Amniotic stem cell (primary cell): ENCODE measurements around the gene NCAPG2.

Source experiments
- DNase-seq: peaks from one replicate; lab custom pipeline; 2025; lab: John Stamatoyannopoulos, UW

NCAPG2 gene

DNA sequence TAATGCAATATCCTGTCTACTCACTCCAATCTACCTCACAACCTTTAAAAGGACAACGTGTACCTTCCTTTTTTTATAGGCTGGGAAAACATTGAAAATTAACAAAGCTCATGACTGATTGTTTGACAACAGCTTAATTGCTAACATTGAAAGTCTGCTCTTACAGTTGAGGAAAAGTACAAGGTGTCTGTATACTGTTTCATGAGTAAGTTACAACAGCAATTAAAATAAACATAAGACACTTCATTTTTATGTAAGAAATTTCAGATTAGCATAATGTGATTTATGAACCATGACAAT, 28.6 kb upstream of the NCAPG2 start:
- no peak for DNase-seq

DNA sequence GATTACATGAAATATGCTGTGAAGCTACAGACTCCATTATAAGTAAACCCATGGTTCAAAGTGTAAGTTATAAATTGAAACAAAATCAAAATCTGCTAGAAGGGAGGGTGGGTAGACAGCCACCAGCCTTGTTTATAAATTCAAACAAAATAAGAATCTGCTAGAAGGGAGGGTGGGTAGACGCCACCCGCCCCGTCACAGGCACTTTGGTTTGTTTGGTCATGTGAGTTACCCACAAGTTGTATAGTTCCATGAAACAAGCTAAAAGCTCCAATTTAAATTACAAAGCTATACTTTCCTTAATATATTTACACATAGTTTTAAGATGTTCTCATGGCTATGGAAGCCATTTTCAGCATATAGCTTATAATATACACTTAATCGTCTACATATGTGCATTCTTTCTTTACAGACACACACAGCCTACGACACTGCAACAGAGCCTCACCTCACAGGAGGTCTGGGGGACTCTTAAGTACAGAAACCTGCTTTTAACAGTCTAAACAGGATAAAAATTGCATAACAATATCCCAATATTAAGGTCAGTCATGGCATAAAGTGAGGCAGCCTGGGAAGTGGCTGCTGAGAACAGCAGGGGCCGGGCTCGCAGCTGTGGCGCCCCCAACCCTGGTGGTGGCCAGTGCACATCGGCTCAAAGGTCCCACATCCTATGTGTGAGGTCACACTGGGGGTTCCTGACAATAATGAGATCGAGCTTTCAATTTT, 28.1 kb upstream of the NCAPG2 start:
- no peak for DNase-seq

DNA sequence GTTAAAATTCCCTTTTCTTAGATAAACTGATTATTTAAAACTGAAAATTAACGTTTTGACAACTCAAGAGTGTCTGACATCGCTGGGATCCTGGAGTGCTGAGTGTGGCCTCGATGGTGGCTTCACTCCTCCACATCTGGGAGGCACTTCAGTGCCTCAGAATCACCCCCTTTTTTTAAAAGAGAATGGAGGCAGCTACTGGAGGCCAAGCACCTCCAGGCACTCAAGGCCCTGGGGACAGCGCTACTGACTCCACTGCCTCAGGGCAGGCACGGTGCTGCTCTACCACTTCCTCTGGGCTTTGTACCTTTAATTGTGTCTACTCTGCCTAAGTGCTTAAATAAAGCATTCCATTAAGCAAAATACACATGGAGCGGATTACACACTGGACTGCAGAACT, 27.2 kb upstream of the NCAPG2 start:
- DNase-seq: no peak

DNA sequence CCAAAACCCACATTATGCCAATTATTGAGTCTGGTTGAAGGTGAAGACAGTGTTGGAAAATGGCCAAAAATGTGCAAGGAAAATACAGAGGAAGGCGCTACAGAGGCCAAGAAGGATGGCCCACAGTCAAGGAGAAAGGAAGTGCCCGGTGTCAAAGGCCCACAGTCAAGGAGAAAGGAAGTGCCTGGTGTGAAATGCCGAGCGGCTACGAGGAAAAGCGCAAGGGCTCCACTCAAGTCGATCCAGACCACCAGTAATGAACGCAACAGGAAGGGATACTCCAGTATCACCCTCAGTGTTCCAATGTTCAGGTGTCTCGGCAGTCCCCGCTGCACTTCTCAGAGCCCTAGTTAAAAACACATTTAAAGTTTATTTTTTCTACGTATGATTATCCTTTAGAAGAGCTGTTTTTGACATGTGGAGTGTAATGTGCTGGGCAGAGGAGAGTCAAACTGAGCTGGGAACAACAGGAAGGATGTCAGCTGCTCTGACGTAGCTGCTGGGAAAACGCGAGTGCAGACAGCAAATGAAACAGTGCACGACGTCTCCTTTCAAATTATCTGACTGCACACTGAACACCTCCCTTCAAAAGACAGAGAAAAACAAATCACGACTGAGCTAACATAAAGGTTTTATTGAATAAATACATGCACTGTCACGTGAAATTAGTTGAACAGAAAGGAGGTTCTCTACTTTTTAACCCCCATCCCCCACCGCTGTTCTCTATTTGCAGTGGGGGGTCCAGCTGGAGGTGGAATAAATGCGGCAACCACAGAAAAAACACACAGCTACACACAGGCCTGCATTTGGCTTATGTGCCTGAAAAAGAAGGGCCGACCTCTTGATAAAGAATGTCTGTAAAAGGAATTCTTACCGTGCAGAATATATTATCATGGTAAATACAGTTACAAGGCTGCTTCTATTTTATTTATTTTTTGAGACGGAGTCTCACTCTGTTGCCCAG, 26.1 kb upstream of the NCAPG2 start:
- DNase-seq: no peak

DNA sequence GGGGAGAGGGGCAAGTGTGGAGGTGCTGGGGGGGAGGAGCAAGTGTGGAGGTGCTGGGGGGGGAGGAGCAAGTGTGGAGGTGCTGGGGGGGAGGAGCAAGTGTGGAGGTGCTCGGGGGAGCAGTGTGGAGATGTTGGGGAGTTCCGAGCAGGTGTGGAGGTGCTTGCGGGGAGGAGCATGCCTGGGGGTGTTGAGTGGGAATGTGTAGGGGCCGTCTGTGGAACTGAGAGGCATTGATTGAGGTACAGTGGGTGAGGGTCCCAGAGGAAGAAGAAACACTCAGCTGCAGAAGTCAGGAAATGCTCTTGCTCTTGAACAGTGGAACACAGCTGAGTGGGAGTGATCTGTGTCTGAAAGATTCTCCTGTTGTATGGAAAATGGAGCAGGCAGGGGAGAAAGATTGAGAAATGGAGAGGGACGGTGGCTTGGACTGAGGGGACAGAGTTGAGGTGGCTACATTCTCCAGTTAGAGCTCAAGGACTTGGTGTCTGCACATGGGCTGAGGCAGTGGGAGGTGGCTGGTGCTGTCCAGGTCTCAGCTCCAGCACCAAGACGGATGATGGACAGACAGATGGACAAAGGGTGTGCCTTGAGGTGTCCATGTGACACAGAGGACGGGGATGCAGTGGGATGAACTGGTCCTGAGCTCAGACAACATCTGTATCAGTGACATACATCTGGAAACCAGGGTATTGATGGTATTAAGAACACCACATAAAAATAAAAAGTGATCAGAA, 25.2 kb upstream of the NCAPG2 start:
- DNase-seq: no peak

DNA sequence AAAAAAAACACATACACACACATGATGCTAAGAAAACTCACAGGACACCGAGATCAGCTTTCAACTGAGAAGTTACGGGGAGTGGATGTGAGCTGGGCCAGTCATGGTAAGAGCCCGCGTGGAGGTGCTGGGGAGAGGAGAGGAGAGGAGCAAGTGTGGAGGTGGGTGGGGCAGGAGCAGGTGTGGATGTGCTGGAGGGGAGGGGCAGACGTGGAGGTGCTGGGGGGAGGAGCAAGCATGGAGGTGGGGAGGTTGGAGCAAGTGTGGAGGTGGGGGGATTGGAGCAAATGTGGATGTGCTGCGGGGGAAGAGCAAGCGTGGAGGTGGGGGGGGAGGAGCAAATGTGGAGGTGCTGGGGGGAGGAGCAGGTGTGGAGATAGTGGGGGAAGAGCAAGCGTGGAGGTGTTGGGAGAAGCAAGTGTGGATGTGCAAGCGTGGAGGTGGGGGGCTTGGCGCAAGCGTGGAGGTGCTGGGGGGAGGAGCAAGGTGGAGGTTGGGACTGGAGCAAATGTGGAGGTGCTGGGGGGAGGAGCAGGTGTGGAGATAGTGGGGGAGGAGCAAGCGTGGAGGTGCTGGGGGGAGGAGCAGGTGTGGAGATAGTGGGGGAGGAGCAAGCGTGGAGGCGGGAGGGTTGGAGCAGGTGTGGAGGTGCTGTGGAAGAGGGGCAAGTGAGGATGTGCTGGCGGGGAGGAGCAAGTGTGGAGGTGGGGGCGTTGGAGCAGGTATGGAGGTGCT, 24.5 kb upstream of the NCAPG2 start:
- no peak for DNase-seq

DNA sequence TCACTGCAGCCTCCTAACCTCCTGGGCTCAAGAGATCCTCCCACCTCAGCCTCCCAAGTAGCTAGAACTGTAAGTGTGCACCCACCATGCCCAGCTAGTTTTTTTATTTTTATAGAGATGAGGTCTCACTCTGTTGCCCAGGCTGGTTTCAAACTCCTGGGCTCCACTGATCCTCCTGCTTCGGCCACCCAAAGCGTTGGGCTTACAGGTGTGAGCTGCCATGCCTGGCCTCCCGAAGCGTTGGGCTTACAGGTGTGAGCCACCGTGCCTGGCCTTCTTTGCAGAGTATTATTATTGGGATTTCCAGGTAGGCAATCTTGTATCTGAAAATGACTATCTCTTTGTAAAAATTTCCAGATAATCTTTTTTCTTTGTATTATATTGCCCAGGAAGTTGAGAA, 23.1 kb upstream of the NCAPG2 start:
- no peak for DNase-seq

DNA sequence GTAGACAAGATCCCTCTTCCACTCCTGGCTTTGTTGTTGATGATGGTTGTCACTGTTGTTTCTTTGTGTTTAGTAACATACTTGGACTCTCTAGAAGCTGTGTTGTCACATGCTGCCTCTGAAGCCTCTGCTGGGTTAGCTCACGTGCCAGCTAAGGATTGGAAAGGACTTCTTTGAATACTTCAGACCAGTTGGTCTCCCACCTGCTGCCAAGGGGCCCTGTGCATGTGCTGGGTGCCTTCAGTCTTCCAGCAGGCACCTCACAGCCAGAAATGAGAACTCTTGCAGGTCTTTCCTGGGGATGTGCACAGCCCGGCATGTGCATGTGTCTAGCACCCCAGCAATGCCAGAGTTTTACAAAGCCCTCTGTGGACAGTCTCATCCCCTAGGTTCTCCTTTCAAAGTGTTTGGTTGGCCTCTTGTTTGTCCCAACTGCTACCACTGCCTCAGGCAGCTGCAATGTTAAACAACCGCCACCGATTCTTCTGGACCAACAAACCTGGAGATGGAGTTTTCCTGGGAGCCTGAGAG, 21.7 kb upstream of the NCAPG2 start:
- DNase-seq: no peak

DNA sequence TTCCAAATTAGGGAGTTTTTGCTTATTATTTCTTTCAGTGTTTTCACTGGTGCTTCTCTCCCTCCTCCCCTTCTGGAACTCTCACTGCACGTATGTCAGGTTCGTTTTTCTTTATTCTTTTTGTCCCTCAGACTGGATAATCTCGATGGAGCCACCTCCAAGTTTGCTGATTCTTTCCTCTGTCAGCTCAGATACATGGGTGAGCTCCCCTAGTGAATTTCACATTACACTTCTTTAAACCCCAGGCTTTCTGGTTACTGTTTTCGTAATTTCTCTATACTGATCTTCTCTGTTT, 20.8 kb upstream of the NCAPG2 start:
- no peak for DNase-seq

DNA sequence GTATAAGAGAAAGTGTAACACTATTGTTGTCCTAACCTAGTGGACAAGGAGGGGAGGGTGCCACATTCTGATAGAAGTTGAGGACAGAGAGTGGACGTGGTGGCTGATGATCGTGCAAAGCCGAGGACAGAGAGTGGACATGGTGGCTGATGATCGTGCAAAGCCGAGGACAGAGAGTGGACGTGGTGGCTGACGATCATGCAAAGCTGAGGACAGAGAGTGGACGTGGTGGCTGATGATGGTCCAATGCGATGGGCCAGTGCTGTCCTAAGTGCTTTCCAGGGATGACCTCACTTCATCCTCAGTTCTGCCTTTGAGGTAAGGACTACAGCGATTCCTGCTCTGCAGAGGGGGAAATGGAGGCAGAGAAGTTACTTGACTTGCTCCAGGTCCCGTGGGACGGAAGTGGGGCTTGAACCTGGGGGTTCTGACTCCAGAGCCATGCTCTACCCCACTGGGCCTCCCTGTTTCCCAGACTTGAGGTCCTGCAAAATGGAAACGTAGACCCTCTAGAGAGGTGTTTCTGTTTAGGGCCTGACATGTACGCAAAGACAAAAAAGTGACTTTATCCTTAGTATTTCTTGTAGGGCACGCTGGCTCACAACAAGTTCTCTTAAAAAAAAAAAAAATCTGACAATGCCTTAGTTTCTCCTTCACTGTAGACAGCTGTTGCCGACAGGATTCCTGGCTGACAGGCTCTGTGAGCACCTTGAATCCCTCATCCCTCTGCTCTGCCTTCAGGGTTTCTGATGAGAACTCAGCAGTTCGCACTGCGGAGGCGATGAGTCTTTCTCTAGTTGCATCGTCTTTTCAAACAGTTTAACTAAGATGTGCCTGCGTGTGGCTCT, 20.3 kb upstream of the NCAPG2 start:
- no peak for DNase-seq

DNA sequence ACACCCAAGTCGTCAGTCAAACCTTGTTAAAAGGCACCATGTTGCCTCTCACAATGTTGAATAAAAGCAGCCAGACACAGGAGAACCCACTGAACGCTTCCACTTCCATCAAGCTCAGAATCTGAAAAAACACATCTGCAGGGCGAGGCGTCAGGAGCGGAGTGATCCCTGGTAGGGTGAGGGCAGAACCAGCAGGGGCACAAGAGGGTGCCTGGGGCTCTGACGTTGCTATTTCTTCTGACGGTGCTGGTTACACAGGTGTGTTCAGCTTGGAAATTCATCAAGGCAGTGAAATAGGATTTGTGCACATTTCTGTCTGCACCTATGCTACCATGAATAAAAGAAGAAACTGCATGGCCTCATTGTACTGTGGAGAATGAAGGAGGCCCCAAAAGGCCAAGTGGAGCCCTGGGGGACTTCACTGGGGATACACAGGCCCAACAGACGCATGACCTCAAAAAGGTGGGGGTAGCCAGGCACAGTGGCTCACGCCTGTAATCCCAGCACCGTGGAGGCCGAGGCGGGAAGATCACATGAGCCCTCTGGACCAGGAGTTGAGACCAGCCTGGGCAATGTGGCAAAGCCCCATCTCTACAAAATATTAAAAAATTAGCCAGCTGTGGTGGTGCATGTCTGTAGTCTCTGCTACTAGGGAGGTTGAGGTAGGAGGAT, 19.2 kb upstream of the NCAPG2 start:
- no peak for DNase-seq

DNA sequence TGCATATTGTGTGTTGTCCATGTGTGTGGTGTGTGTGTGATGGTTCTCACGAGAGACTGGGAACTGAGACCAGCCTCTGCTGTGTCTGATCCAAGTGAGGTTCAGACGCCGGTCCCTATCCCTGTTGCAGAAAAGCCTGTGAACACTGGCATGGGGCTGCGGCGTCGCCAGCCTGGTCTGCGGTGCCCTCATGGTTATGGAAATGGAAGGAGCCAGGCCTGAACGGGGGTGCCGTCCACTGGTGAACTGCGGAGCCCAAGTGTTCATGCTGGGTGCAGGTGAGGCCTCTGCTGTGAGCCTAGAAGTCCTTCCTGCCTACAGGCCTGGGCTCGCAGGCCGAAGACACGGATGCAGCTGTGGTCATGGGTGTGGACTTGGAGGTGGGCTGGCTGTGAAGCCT, 18.7 kb upstream of the NCAPG2 start:
- DNase-seq: no peak

DNA sequence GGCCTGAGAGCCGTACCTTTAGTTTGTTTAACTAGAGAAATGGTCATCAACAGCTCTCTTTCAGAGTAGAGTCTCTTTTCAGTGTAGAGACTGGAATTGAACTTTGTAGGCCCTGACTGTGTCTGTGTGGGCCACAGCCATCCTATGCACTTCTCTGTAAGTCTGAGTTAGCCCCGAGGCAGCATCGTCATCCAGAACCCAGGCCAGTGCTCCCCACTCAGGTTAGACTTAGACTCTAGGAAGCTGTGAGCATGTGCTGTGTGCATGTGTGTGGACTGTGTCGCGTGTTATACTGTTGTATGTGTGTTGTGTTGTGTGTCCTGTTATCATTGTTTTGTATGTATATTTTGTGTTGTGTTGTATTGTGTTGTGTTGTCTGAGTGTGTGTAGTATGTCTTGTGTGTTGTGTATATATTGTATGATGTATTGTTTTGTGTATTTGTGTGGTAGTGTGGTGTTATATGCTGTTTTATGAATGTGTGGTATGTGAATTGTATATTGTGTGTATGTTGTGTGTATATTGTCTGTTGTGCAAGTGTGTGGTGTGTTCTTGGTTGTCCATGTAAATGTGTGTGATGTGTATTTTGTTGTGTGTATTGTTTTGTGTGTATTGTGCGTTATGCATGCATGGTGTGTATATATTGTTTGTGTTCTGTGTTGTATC, 18.1 kb upstream of the NCAPG2 start:
- DNase-seq: no peak

DNA sequence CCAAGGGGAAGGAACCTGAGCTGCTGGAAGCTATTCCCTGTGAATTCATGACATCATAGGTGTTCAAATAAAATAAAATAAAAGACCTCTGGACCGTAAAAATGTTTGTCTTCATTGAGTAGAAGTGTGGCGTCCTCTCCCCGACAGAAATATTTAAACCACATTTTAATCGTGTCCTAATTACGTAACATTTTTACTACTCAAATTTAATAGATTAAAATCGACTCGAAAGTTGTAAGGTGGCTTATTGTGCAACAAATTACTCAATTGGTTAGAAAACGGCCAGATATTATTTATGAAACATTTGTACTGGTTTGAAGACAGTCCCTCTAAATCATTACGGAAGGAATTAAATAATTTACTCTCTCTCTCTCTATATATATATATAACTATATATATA, 15.5 kb upstream of the NCAPG2 start:
- no peak for DNase-seq

DNA sequence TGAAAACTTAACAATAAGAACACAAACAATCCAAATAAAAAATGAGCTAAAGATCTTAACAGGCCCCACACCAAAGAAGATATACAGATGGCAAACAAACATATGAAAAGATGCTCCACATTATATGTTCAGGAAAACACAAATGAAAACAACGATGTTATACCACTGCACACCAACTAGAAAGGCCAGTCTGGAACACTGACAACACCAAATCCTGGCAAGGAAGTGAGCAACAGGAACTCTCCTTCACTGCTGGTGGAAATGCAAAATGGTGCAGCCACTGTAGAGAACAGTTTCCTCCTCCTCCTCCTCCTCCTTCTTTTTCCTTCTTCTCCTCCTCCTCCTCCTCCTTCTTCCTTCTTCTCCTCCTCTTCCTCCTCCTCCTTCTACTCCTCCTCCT, 12.2 kb upstream of the NCAPG2 start:
- no peak for DNase-seq

DNA sequence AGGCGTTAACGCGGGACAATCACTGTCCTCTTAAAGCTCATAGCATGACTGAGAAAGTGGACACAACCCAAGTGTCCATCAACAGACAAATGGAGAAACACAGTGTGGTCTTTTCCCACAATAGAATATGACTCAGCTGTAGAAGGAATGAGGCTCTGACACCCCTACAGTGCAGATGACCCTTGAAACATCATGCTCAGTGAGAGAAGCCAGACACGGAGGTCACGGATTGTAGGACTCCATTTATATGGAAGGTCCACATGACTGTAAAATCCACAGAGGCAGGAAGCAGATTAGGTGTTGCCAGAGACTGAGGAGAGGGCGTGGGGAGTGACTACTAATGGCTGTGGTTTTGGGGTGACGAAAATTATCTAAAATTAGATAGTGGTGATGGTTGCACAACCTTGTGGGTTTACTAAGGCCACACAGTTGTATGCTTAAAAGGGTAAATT, 6.1 kb upstream of the NCAPG2 start:
- DNase-seq: no peak

DNA sequence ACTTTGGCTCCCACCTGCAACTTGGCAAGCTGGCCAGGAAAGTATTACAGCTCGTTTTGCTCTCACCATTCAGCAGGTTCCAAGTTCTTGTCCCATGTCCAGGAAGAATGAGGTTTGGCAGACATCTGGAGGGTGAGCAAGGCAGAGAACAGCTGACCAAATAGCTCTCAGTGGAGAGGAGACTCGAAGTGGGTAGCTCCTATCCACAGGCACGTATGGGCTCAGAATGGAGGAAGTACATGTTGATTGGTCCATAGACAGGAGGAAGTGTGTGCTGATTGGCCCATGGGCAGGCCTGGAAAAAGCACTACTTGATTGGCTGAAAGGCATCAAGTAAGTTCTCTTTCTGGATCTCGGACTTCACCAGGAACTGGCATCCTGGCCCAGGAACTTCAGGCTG, 3.0 kb upstream of the NCAPG2 start:
- DNase-seq: no peak

DNA sequence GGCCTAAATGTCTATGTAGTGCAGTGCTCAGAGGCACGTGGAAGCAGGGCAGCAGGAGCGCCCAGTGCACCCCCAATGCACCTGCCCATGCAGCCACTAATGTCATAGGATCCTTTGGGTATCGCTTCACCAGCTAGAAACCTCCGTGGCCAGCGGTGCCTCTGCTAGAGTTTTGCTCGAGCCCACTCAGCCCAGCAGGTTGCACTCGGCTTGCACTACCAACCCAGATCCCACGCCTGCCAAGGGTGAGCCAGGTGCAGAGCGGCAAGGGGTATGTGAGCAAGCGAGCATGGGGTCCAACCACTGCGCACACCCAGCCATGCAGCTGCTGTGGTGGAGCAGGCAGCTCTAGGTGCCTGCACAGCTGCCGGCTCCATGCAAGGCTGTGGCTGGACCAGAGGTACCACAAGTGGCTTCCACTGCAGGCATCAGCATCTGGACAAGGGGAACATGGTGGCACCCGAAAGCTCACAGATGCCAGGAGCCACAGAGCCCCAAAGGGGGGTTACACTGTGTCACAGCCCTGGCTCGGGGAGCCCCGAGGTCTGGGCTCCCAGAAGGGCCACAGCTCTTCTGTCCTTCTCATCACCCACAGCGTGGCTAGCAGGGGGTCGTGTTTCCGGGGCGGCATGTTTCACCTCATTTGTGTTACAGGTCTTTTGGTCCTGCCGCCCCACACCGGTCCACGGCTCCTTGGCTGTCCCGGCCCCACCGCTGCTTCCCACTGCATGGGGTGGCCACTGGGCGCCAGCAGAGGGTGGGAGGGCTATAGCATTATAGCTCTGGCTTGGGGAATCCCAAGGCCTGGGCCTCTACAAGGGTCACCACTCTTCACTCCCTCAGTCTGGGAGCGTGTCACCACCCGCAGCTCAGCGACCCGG, 2.3 kb upstream of the NCAPG2 start:
- DNase-seq: no peak

DNA sequence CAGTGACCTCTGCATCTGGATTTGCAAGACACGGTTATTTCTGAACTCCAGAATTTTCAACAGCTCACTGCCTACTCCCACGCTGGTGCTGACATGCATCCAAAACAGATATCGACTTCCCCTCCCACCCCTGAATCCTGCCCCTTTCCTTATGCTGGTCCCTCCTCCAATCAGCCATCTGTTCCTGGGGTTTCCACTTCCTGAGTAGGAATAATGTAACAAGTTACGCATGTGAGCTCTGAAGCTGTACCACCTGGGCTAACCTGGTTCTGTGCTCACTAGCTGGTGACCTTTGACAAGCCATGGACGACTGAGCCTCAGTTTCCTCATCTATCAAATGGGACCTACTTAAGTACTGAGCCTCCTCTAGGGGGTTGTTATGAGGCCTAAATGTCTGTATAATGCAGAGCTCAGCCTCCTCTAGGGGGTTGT, 1.7 kb upstream of the NCAPG2 start:
- no peak for DNase-seq
